NOMO-1 (cell line): ENCODE results near the gene CBY3.
A peak's percentile ranks its signal among the peaks of the same experiment; 100 is the strongest.
"Not testable (repeated sequence)": the region's sequence is repeated elsewhere in the genome, so short reads cannot be mapped to it uniquely, and the experiment has no call there.

Source experiments
- DNase-seq, 2 experiments: peaks; one replicate each; lab custom pipeline; 2025; ENCODE audit not compliant: unreplicated experiment in 2 of 2; lab: John Stamatoyannopoulos, UW

Gene CBY3

DNA sequence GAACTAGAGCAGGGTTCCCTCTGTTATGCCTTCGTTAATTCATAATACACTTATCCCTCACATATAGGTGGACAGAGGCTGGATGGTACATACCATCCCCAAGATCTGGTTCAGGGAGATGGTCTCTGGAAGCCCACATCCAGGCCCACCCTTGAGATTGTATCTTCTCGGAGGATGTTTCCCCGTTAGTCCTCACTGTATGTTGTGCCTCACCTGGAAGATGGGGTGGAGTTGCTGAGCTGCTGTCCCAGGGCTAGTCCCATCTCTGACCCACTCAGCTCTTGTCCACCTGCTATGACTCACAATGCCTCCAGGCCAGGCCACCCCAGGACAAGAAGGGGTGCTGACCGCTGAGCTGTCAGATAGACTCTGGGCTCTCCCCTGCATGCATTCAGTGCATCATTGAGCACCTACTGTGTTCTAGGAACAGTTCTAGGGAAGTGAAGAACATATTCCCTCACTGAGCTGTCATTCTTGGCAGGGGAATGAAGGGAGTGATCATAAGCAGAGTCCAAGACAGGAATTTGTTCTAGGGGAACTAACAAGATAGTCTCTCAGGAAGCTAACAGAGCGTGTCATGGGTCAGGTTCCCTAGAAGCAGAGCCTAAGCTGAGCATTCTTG is at the start of gene CBY3:
CBY3 (minus strand) TSS at position 255 of the 622 bp plus-strand sequence; CDS start at position 139, 116 bp downstream.
- no peak for DNase-seq

- no peak for DNase-seq
These were observed 49.5 kb upstream of the CBY3 start for GRCh38 chr5:179730356-179730755.

DNA sequence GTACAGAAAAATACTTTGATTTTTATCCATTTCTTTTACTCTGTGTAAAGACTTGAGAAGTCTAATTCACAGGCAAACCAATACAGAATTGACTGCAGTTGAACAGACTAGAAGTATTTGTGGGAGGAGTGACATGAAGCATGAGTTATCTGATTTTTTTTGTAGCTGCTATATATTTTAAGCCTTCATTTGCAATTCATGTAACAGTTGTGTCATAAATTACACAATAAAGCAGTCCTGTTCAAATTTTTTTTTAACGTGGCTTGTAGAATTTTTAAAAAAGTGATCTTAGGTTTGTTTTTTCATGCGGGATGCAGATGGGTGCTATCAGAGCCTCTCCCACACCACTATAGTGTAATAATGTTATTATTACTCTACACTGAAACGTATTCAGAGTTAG is 48.9 kb upstream of the CBY3 start:
- DNase-seq: no peak

GRCh38 chr5:179729303-179729702 is 48.5 kb upstream of the CBY3 start:
- no peak for DNase-seq

DNA sequence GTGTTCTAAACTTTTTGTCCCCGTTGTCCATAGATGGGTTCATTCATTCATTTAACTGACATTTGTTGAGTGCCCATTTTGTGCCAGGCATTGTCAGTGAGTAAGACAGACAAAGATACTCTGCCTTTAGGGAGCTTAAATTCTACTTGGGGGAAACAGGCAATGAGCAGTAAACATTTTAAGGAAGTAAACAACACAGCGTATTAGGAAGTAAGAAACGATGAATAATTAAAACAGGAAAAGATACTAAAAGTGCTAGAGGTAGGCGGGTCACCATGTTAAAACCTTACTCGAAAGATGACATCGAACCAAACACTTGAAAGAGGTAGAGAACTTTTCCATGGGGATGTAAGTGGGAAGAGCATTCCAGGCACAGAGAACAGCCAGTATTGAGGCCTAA is 46.3 kb upstream of the CBY3 start:
- DNase-seq: no peak

GRCh38 chr5:179724163-179724562 is 43.3 kb upstream of the CBY3 start:
- no peak for DNase-seq

GRCh38 chr5:179720222-179720621 is 39.4 kb upstream of the CBY3 start:
- DNase-seq: no peak

DNA sequence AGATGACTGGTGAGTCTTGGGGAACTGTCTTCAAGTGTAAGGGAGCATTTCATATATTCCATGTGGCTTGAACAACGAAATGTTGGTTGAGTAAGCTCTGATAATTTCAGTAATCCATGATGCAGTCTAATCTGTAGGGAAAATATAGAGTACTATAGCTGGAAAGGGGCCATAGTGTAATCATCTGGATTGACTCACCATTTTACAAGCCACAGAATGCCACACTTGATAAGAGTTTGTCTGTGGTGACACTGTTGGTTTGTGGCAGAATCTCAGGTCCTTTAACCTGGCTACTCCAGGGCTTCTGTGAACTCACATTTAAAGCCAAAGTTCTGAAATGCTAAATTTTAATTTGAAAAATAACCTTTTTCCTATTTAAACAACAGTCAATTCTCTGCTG is 35.5 kb upstream of the CBY3 start:
- DNase-seq: no peak

DNA sequence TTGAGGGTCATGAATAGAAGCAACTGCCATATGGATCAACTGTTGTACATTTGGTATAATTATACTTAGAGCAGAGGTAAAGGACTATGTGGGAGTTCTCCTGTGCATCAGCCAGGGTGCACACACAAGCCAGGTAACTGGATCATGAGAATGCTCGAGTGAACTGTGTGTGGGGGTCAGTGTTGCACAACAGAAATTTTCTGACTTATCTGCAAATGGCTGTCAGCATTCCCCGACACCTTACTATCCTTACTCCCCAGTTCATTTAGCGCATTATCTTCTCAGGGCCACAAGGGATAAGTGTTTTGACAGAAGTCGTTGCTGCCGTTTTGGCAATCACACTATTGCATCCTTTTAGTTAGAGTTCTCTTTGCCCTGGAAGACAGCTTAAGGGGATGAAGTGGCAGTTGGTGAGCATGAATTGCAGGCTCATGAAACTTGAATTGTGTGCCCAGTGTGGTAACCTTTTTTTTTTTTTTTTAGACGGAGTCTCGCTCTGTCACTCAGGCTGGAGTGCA is 19.6 kb upstream of the CBY3 start:
- peak in 1 of 2 experiments; percentile 28 for DNase-seq

DNA sequence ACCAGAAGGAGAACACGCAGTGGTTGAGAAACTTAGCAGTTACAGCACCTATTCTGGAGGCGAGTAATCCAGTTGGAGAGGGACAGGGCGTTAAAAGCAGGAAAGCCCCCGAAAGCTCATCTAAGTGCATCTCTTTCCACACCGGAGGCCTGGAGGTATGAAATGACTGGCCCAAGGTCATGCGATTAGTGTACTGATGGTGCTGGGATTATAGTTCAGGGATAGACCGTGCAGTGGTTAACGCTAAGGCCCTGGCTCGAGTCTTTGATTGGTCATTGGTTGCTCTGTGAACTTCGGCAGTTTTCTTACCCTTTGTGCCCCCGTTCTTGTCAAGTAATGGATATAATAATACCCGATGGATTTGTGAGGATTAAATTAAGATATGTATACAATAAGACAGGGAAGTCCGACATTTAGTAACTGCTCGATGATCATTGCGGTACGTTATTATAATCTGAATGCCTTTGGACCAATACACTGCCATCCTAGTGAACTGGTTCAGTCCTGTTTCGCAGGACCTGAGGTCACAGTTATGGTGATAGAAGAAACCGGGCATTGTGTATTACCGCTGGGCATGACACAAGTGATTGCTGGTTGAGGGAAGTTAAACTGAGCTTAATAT is 18.9 kb upstream of the CBY3 start:
- DNase-seq: peak; percentile 13 to 59

GRCh38 chr5:179698935-179699615 is 18.2 kb upstream of the CBY3 start, which contains the start of gene CANX:
Gene CANX (plus strand): TSS chr5:179698967. CDS start chr5:179705682, 6,715 bp downstream.
- peak in 1 of 2 experiments; percentile 50 for DNase-seq

DNA sequence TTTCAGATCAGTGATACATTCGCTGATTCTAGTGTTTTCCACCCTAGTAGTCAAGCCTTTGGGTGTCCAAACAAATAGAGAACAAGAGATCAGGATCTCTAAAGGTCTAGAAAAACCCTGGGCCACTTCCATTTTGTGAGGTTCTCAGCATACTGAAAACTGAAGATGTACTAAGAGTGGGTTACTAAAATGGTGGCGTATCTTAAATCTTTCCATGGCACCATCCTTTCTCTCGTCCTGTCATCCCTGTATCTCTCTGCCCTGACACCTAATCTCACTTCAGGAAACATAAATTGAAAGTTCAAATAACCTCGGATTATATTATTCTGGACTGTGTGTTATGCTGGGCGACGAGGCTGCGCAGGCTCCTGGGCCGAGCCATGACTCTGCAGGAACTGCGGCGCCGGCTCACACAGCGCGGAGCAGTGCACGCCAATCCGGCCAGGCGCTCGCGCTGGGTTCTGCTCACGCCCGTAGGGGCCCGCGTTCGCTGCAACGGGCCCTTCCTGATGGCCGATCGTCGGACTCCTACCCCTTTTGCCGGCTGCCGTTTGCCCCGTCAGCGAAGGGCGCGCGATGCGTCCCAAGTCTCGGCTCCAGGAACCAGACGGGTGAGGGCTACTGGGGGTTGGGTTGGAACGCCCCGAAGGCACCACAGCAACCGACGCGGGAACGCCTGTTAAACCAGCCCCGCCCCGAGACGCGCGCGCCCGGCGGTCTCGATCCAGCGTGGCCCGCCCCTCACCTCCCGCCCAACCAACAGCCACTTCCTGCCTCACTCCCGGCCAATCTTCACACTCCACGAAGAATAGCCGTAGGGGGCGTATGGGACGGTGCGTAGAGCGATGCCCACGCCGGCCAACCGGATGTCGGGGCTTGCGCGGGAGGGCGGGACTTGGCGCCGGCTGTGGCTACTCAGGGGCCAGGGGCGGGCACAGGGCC is 17.4 kb upstream of the CBY3 start:
- peak; percentile 98 to 99 for DNase-seq

- DNase-seq: not testable (repeated sequence)
These were observed 16.7 kb upstream of the CBY3 start for GRCh38 chr5:179697543-179697942.

DNA sequence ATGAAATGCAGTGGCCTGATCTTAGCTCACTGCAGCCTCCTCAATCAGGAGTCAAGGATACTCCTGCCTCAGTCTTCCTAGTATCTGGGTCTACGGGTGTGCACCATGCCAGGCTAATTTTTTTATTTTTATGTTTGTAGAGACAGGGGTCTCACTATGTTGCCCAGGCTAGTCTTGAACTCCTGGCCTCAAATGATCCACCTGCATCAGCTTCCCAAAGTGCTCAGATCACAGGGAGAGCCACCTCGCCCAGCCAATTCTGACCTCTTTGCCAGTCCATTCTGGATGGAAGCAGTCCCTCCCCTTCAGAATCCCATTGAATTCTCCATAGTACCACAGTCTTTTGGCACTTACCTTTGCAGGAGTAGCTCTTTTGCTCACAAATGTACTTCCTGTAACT is 16.3 kb upstream of the CBY3 start:
- no peak for DNase-seq

DNA sequence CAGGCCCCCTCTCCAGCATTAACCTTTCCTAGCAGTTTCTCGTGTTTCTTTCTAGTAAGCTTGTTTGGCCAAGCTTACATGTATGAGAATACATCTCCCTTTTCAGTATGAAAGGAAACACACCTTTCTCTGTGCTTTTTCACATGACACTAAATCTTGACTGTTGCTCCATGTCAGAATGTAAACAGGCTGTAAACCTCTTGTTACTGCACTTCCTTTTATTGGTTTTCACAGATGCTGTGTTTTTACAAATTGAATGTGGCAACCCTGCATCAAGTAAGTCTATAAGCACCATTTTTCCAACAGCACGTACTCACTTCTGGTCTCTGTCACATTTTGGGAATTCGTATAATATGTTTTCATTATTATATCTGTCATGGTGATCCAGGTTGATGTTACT is 15.8 kb upstream of the CBY3 start:
- peak in 1 of 2 experiments; percentile 74 for DNase-seq

GRCh38 chr5:179694561-179694960 is 13.7 kb upstream of the CBY3 start:
- no peak for DNase-seq

DNA sequence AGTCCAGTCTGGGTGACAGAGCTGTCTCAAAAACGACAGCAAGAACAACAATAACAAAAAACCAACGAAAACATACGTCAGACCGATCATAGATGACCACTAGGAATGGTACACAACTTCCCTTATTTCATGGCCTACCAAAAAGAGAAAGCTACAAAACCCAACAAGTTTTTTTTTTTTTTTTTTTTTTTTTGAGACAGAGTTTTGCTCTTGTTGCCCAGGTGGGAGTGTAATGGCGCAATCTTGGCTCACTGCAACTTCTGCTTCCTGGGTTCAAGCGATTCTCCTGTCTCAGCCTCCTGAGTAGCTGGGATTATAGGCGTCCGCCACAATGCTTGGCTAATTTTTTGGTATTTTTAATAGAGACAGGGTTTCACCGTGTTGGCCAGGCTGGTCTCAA is 8.4 kb upstream of the CBY3 start:
- not testable (repeated sequence) for DNase-seq

- no peak for DNase-seq
These were observed 637 bp downstream of the CBY3 start for GRCh38 chr5:179680014-179680779.

DNA sequence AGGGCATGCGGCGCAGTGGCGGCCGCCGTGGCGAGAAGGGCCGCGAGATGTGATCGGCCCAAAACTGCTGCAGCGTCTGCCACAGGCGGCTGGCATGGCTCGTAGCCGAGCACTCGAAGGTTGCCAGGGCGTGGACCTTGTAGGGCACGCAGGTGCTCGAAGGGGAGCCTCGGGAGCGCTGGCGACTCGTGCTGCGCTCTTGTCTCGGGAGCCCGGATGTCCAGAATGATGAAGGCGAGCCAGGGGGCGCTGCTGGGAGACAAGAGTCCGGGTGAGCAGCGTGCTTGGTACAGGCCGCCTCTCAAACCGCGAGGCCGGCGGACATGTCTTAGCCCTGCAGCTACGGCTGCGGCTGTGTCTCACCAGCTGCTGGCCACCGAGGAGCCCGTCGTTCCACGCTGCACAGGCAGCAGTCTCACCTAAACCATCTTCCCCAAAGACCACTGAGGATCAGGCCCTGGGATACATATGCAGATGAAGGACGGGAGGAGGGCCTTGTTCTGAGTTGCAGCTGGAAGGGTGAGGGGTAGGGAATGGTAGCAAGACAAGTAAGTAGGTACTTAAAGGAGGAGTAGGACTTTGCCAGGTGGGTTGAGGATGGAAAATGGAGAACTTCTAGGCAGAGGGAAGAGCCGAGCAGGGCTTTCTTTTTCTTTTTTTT is 1.7 kb downstream of the CBY3 start:
- peak; percentile 25 to 54 for DNase-seq
